HG03097 (cell line): ENCODE data around the gene FNDC3A.

Experiments
- ATAC-seq: cut with Tn5 transposase; IDR thresholded peaks from one replicate; pipeline ENCODE4 v1.9.1; 2021; ENCODE audit not compliant: unreplicated experiment, low FRiP score

Gene FNDC3A

GRCh38 chr13:49247643-49248621 lies 272.2 kb downstream of the FNDC3A start, which contains the start of gene CDADC1:
CDADC1 (plus strand) TSS chr13:49247925; CDS start chr13:49248038, 113 bp downstream.
- ATAC-seq, result peak; percentile 88

DNA sequence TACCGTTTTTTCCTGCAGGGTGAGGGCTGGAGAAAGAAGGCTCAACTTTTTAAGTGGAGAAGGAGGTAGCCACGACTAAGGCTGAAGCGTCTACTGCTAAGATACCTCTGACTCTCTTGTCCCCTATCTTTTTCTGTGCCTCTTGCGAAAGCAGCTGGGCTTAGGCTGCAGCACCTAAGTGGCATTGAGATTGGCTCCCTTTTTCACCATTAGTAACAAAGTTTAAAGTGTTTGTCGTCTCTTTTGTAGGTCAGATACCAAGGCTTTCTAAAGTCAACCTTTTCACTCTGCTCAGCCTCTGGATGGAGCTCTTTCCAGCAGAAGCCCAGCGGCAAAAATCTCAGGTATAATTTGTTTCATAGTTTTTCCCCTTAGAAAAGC lies 272.9 kb downstream of the FNDC3A start:
- ATAC-seq, result no peak

GRCh38 chr13:49251326-49251725 lies 275.6 kb downstream of the FNDC3A start:
- no peak for ATAC-seq

DNA sequence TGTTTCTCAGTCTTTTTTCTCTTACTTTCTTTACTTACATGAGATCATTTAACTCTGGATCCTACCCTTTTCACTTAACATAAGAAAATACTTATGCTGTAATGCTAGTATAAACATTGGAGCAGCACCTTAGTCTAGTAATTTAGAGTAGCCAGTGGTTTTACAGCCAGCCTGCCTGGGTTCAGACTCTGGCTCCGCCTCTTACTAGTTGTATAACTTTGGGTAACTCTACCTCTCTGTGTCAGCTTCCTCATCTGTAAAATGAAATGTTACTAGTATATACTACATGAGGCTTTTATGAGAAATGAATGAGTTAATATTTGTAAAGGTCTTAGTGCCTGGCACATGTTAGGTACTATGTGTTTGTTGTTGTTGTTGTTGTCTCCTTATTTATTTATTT lies 277.6 kb downstream of the FNDC3A start:
- no peak for ATAC-seq

GRCh38 chr13:49254007-49254406 lies 278.3 kb downstream of the FNDC3A start:
- no peak for ATAC-seq

- no peak for ATAC-seq
Observed at GRCh38 chr13:49256841-49257240, 281.1 kb downstream of the FNDC3A start.

DNA sequence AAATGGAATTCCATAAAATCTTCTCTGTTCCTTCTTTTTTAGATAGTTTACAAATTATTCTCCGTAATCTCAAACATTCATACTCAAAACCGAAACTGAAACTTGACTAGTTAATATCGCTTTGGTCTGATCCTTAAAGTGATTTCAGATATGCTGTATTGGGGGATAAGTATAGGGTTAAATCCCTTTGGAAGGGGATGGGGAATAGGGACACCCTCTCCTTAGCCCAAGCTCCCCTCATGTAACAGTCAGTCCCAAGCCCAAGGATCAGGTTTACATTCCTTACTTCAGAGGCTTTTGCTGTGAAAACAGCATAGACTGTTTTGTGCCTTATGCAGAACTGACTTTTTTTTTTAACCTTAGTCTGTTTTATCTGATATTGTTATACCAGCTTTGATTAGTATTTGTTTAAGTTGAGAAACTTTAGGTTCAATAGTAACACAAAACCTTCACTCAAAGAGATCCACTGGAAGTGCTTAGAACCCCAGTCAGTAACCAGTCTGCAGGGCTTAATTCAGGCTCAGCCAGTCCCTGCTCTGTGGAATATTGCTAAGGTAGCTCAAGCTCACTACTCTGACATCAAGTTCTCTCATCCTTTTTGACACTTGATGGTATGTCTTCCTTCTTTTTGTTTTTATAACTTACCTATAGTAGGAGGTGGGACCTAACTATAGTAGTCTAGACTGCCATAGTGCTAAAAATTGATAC lies 282.5 kb downstream of the FNDC3A start:
- ATAC-seq, result no peak
